Fibroblast of the aortic adventitia (primary cell): Measurements from ENCODE around the gene INMT. TPM values are rescaled to one million over a fixed set of nuclear protein-coding genes. Genes with fewer than 3 reads are reported as not detected.
A peak's percentile ranks its signal among the peaks of the same experiment; 100 is the strongest.

Source experiments
- DNase-seq: peaks from one replicate; pipeline ENCODE4 v3.0.0-alpha.2; 2010; ENCODE audit warnings: low read depth
- H3K4me3 ChIP-seq: 2 replicates; pipeline ENCODE4 v1.5.1; 2011; ENCODE audit warnings: low read depth, mild to moderate bottlenecking, control low read depth, low read length, moderate library complexity
- CTCF ChIP-seq: IDR thresholded peaks from 2 replicates; pipeline ENCODE4 v1.5.1; 2011; ENCODE audit warnings: mild to moderate bottlenecking, low read length, control low read depth, inconsistent platforms; ENCODE audit not compliant: insufficient read depth
- total RNA-seq: library from RNA; depleted of rRNA; stranded (reverse); fragments of >200 nt; gene quantifications from 2 replicates; pipeline ENCODE4 v1.2.3, GENCODE V29; 2012; ENCODE audit warnings: low replicate concordance

Gene INMT
- total RNA-seq, 1 donor: 2.5 TPM

DNA sequence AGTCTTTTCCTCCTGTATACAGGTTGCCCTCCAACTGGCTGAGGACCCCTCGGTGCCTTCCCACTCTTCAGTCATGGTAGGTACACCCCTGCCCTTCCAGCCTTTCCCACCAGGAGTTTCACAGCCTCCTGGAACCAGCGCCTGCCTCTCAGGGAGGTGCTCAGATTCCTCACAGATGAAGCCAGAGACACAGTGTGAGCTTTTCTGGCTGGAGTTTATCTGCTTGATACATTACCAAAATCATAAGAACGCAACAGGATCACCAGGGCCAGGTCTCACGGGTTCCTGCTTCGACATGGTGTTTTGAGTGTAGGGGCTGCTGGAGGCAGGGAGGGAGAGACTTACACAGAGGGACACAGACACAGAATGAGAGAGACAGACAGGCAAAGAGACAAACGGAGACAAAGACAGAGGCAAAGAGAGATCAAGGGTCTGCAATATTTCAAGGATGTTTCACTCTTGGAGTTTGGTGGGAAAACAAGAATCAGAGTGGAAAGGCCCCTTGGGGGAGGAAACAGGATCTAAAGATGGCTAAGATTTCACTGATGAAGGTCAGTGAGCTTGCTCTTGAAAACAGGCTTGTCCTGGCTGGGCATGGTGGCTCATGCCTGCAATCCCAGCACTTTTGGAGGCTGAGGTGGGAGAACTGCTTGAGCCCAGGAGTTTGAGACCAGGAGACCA is 6.5 kb upstream of the INMT start:
- peak; percentile 70 for DNase-seq
- TF ChIP-seq CTCF: peak; percentile 48
- H3K4me3 ChIP-seq: no peak overlapping the region

GRCh38 chr7:30750010-30750409 is 1.9 kb upstream of the INMT start:
- no peak overlapping the region for H3K4me3 ChIP-seq
- DNase-seq: no peak
- no peak for TF ChIP-seq CTCF

GRCh38 chr7:30750683-30751650 is 968 bp upstream of the INMT start:
- no peak for TF ChIP-seq CTCF
- peak overlapping the region; percentile 13 for H3K4me3 ChIP-seq
- peak; percentile 98 for DNase-seq

DNA sequence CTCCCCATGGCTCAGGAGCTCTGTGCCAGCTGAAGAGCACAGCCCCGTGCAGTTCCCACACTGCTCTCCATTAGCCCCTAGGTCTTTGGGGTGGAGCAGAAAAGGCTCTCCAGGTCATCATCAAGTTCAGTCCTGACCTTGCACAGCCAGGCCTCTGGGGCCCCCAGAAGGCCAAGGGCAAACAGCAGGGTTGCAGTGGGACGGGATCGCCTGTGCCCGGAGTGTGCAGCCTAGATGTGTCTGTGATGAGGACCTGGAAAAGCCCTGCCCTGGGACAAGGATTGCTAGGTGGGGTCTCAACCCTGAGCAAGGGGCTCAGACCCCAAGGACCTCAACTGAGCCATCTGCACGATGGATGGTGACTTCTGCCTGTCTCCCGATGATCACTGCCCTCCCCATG is 549 bp downstream of the INMT start:
- no peak for TF ChIP-seq CTCF
- H3K4me3 ChIP-seq: peak overlapping the region; percentile 45
- no peak for DNase-seq

DNA sequence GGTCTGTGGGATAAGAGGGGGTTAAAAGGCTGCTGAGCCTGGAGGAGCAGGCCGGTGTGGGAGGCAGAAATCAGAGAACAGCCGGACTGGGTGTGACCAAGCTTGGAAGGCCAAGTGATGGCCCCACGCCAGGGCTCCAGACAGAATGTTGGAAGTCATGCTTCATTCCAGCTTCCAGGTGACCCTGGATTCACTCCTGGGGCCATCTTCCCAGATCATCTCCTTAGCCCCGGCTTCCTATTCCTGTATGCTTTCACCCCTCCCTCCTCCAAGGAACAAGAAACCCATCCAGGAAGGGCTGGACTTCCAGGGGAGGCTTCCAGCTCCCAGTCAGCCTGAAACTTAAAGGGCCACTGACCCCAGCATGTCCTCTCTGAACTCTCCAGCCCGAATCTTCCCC is 1.0 kb downstream of the INMT start:
- H3K4me3 ChIP-seq: peak overlapping the region; percentile 45
- DNase-seq: peak; percentile 92
- no peak for TF ChIP-seq CTCF

- no peak overlapping the region for H3K4me3 ChIP-seq
- DNase-seq: no peak
- TF ChIP-seq CTCF: no peak
Observed at GRCh38 chr7:30754315-30754877, 2.5 kb downstream of the INMT start.
